Activated naive CD8-positive, alpha-beta T cell treated with anti-CD3 and anti-CD28 coated beads, Interleukin-2, amount 50 U/mL, for 24 hours (primary cell): ENCODE results near the gene ESYT2.
"Not testable (repeated sequence)": the region's sequence is repeated elsewhere in the genome, so short reads cannot be mapped to it uniquely, and the experiment has no call there.

ENCODE experiments used
- ATAC-seq: fragments of 150-1000 bp; cut with Tn5 transposase; one replicate; pipeline ENCODE4 v1.10.0; 2021
- DNase-seq: peaks from one replicate; pipeline ENCODE4 v3.0.0; 2021
- H3K27ac Mint-ChIP-seq: one replicate; pipeline ENCODE4 v1.8.0; 2021; ENCODE audit warnings: mild to moderate bottlenecking, mixed read lengths
- H3K27me3 Mint-ChIP-seq: one replicate; pipeline ENCODE4 v1.8.0; 2021; ENCODE audit warnings: mixed read lengths
- H3K36me3 Mint-ChIP-seq: one replicate; pipeline ENCODE4 v1.8.0; 2021; ENCODE audit warnings: low read depth, mixed read lengths
- H3K4me1 Mint-ChIP-seq: one replicate; pipeline ENCODE4 v1.8.0; 2021; ENCODE audit warnings: mixed read lengths
- H3K4me3 Mint-ChIP-seq: one replicate; pipeline ENCODE4 v1.8.0; 2021; ENCODE audit warnings: mild to moderate bottlenecking, moderate library complexity, mixed read lengths
- H3K9me3 Mint-ChIP-seq: one replicate; pipeline ENCODE4 v1.8.0; 2021; ENCODE audit warnings: mixed read lengths

Gene ESYT2

GRCh38 chr7:158720112-158720511, 109.2 kb downstream of the ESYT2 start:
- H3K4me1 Mint-ChIP-seq: no peaks in the 10 kb centered on the region
- H3K9me3 Mint-ChIP-seq: no peaks in the 10 kb centered on the region
- H3K4me3 Mint-ChIP-seq: no peak overlapping the region
- no peak overlapping the region for H3K27ac Mint-ChIP-seq
- no peaks in the 10 kb centered on the region for H3K36me3 Mint-ChIP-seq
- ATAC-seq: no peak
- no peak for DNase-seq
- H3K27me3 Mint-ChIP-seq: peaks cover 7% of the 10 kb centered on the region

- H3K4me3 Mint-ChIP-seq: no peak overlapping the region
- peaks cover 7% of the 10 kb centered on the region for H3K27me3 Mint-ChIP-seq
- ATAC-seq: no peak
- peaks cover 4% of the 10 kb centered on the region for H3K4me1 Mint-ChIP-seq
- no peak for DNase-seq
- H3K9me3 Mint-ChIP-seq: no peaks in the 10 kb centered on the region
- H3K27ac Mint-ChIP-seq: no peak overlapping the region
- no peaks in the 10 kb centered on the region for H3K36me3 Mint-ChIP-seq
Observed at GRCh38 chr7:158716802-158717201, 112.5 kb downstream of the ESYT2 start.

- Mint-ChIP-seq H3K27me3 (no peaks in the 10 kb centered on the region), H3K27ac (peak overlapping the region; percentile 71), H3K4me1 (peaks cover 17% of the 10 kb centered on the region), H3K9me3 (no peaks in the 10 kb centered on the region), H3K4me3 (no peak overlapping the region), H3K36me3 (no peaks in the 10 kb centered on the region)
- DNase-seq: no peak
- peak; percentile 21 for ATAC-seq
Observed at GRCh38 chr7:158710651-158711102, 118.6 kb downstream of the ESYT2 start.

GRCh38 chr7:158707610-158708009, 121.7 kb downstream of the ESYT2 start:
- ATAC-seq (no peak), DNase-seq (no peak)
- Mint-ChIP-seq H3K4me1 (peaks cover 33% of the 10 kb centered on the region), H3K27ac (peak overlapping the region; percentile 13), H3K27me3 (no peaks in the 10 kb centered on the region), H3K4me3 (no peak overlapping the region), H3K9me3 (no peaks in the 10 kb centered on the region), H3K36me3 (peaks cover 11% of the 10 kb centered on the region)

GRCh38 chr7:158706710-158707590, 122.4 kb downstream of the ESYT2 start:
- H3K27me3 Mint-ChIP-seq: no peaks in the 10 kb centered on the region
- H3K9me3 Mint-ChIP-seq: no peaks in the 10 kb centered on the region
- H3K36me3 Mint-ChIP-seq: peaks cover 17% of the 10 kb centered on the region
- H3K4me3 Mint-ChIP-seq: no peak overlapping the region
- H3K27ac Mint-ChIP-seq: no peak overlapping the region
- ATAC-seq (no peak), DNase-seq (no peak)
- peaks cover 36% of the 10 kb centered on the region for H3K4me1 Mint-ChIP-seq

GRCh38 chr7:158706273-158706704, 123.0 kb downstream of the ESYT2 start:
- H3K4me3 Mint-ChIP-seq: peak overlapping the region; percentile 89
- peaks cover 42% of the 10 kb centered on the region for H3K4me1 Mint-ChIP-seq
- H3K36me3 Mint-ChIP-seq: peaks cover 23% of the 10 kb centered on the region
- DNase-seq: no peak
- ATAC-seq: no peak
- no peak overlapping the region for H3K27ac Mint-ChIP-seq
- H3K9me3 Mint-ChIP-seq: no peaks in the 10 kb centered on the region
- no peaks in the 10 kb centered on the region for H3K27me3 Mint-ChIP-seq

GRCh38 chr7:158705234-158705850, 124.0 kb downstream of the ESYT2 start:
- H3K27me3 Mint-ChIP-seq: no peaks in the 10 kb centered on the region
- DNase-seq: no peak
- ATAC-seq: no peak
- peaks cover 31% of the 10 kb centered on the region for H3K36me3 Mint-ChIP-seq
- H3K9me3 Mint-ChIP-seq: no peaks in the 10 kb centered on the region
- H3K4me3 Mint-ChIP-seq: peak overlapping the region; percentile 89
- H3K4me1 Mint-ChIP-seq: peaks cover 43% of the 10 kb centered on the region
- peak overlapping the region; percentile 15 for H3K27ac Mint-ChIP-seq

GRCh38 chr7:158704524-158705233, 124.6 kb downstream of the ESYT2 start, which contains the start of gene NCAPG2:
NCAPG2 (minus strand) TSS chr7:158704804; CDS start chr7:158701899, 2,905 bp downstream.
- DNase-seq (peak; percentile 98), ATAC-seq (peak; percentile 99)
- peaks cover 43% of the 10 kb centered on the region for H3K4me1 Mint-ChIP-seq
- H3K27ac Mint-ChIP-seq: peak within 1 kb of the TSS; percentile 77
- H3K4me3 Mint-ChIP-seq: peak within 1 kb of the TSS; percentile 89
- H3K27me3 Mint-ChIP-seq: no peaks in the 10 kb centered on the region
- H3K36me3 Mint-ChIP-seq: peaks cover 33% of the 10 kb centered on the region
- no peaks in the 10 kb centered on the region for H3K9me3 Mint-ChIP-seq

GRCh38 chr7:158703679-158704523, 125.4 kb downstream of the ESYT2 start:
- H3K4me3 Mint-ChIP-seq: peak overlapping the region; percentile 89
- H3K27ac Mint-ChIP-seq: peak overlapping the region; percentile 77
- peaks cover 43% of the 10 kb centered on the region for H3K4me1 Mint-ChIP-seq
- not testable (repeated sequence) for DNase-seq, ATAC-seq, H3K9me3 Mint-ChIP-seq, H3K27me3 Mint-ChIP-seq
- peaks cover 40% of the 10 kb centered on the region for H3K36me3 Mint-ChIP-seq

GRCh38 chr7:158702944-158703343, 126.4 kb downstream of the ESYT2 start:
- Mint-ChIP-seq H3K9me3 (no peaks in the 10 kb centered on the region), H3K27me3 (no peaks in the 10 kb centered on the region), H3K4me3 (peak overlapping the region; percentile 89), H3K27ac (peak overlapping the region; percentile 74), H3K4me1 (peaks cover 43% of the 10 kb centered on the region), H3K36me3 (peaks cover 49% of the 10 kb centered on the region)
- DNase-seq (no peak), ATAC-seq (no peak)

GRCh38 chr7:158702196-158702595, 127.1 kb downstream of the ESYT2 start:
- Mint-ChIP-seq H3K4me3 (peak overlapping the region; percentile 89), H3K9me3 (no peaks in the 10 kb centered on the region), H3K4me1 (peaks cover 43% of the 10 kb centered on the region), H3K27ac (no peak overlapping the region), H3K36me3 (peaks cover 53% of the 10 kb centered on the region), H3K27me3 (no peaks in the 10 kb centered on the region)
- DNase-seq: no peak
- no peak for ATAC-seq

GRCh38 chr7:158700008-158700407, 129.3 kb downstream of the ESYT2 start:
- DNase-seq (no peak), ATAC-seq (no peak)
- peaks cover 36% of the 10 kb centered on the region for H3K4me1 Mint-ChIP-seq
- H3K27me3 Mint-ChIP-seq: no peaks in the 10 kb centered on the region
- no peaks in the 10 kb centered on the region for H3K9me3 Mint-ChIP-seq
- peaks cover 69% of the 10 kb centered on the region for H3K36me3 Mint-ChIP-seq
- no peak overlapping the region for H3K4me3 Mint-ChIP-seq
- H3K27ac Mint-ChIP-seq: no peak overlapping the region

GRCh38 chr7:158699341-158699740, 130.0 kb downstream of the ESYT2 start:
- H3K36me3 Mint-ChIP-seq: peaks cover 74% of the 10 kb centered on the region

More at GRCh38 chr7:158699341-158699740, 130.0 kb downstream of the ESYT2 start:
- Mint-ChIP-seq H3K27ac (no peak overlapping the region), H3K4me3 (no peak overlapping the region), H3K4me1 (peaks cover 36% of the 10 kb centered on the region), H3K27me3 (no peaks in the 10 kb centered on the region), H3K9me3 (no peaks in the 10 kb centered on the region)
- ATAC-seq (no peak), DNase-seq (no peak)
